ACC112 (cell line): ENCODE data around the gene EYA3.

Experiments
- H2AFZ ChIP-seq: fragments of 200-600 bp; sonication (generic); one replicate; pipeline ENCODE4 v1.6.0; 2017; ENCODE audit warnings: antibody characterized with exemption, low read length; ENCODE audit not compliant: unreplicated experiment
- H3K27ac ChIP-seq: fragments of 200-600 bp; sonication (generic); 2 replicates; pipeline ENCODE4 v1.5.1; 2014; ENCODE audit warnings: low read depth, mild to moderate bottlenecking, antibody characterized with exemption, low read length, moderate library complexity
- H3K27me3 ChIP-seq: fragments of 200-600 bp; sonication (generic); 2 replicates; pipeline ENCODE4 v1.6.1; 2014; ENCODE audit warnings: mild to moderate bottlenecking, antibody characterized with exemption, low read length, moderate library complexity, mixed read lengths; ENCODE audit not compliant: insufficient read depth
- H3K36me3 ChIP-seq: fragments of 200-600 bp; sonication (generic); 2 replicates; pipeline ENCODE4 v1.6.1; 2016; ENCODE audit warnings: mild to moderate bottlenecking, antibody characterized with exemption, low read length, moderate library complexity, mixed read lengths; ENCODE audit not compliant: insufficient read depth
- H3K4me1 ChIP-seq: fragments of 200-600 bp; sonication (generic); one replicate; pipeline ENCODE4 v1.6.1; 2016; ENCODE audit warnings: low read length, mixed read lengths; ENCODE audit not compliant: insufficient read depth, unreplicated experiment, control insufficient read depth
- H3K4me3 ChIP-seq: fragments of 200-600 bp; sonication (generic); 2 replicates; pipeline ENCODE4 v1.5.1; 2014; ENCODE audit warnings: mild to moderate bottlenecking, low read depth, low read length
- H3K79me2 ChIP-seq: fragments of 200-600 bp; sonication (generic); one replicate; pipeline ENCODE4 v1.6.0; 2016; ENCODE audit warnings: low read length; ENCODE audit not compliant: control insufficient read depth, unreplicated experiment, insufficient read depth

EYA3 gene

GRCh38 chr1:28112388-28113241 is 24.2 kb upstream of the EYA3 start:
- Histone ChIP-seq H3K27me3 (no peaks in the 10 kb centered on the region), H3K4me3 (no peak overlapping the region), H3K4me1 (peaks cover 12% of the 10 kb centered on the region), H2AFZ (peak overlapping the region; percentile 83), H3K79me2 (no peaks in the 10 kb centered on the region), H3K36me3 (no peaks in the 10 kb centered on the region), H3K27ac (peak overlapping the region; percentile 52)

GRCh38 chr1:28111157-28111556 is 22.7 kb upstream of the EYA3 start:
- no peaks in the 10 kb centered on the region for H3K79me2 ChIP-seq
- H3K36me3 ChIP-seq = no peaks in the 10 kb centered on the region
- H3K4me3 ChIP-seq = no peak overlapping the region
- H3K27me3 ChIP-seq = no peaks in the 10 kb centered on the region
- H3K4me1 ChIP-seq = peaks cover 12% of the 10 kb centered on the region
- H3K27ac ChIP-seq = no peak overlapping the region
- no peak overlapping the region for H2AFZ ChIP-seq

GRCh38 chr1:28110555-28110954 is 22.1 kb upstream of the EYA3 start:
- Histone ChIP-seq H3K4me1 (peaks cover 13% of the 10 kb centered on the region), H2AFZ (peak overlapping the region; percentile 1), H3K79me2 (no peaks in the 10 kb centered on the region), H3K27me3 (no peaks in the 10 kb centered on the region), H3K27ac (no peak overlapping the region), H3K36me3 (no peaks in the 10 kb centered on the region), H3K4me3 (no peak overlapping the region)

GRCh38 chr1:28109639-28110038 is 21.2 kb upstream of the EYA3 start:
- no peak overlapping the region for H2AFZ ChIP-seq
- H3K79me2 ChIP-seq = no peaks in the 10 kb centered on the region
- H3K4me1 ChIP-seq = peaks cover 21% of the 10 kb centered on the region
- no peak overlapping the region for H3K4me3 ChIP-seq
- H3K36me3 ChIP-seq = no peaks in the 10 kb centered on the region
- H3K27ac ChIP-seq = no peak overlapping the region
- H3K27me3 ChIP-seq = no peaks in the 10 kb centered on the region

GRCh38 chr1:28108001-28108400 is 19.6 kb upstream of the EYA3 start:
- H3K27ac ChIP-seq = no peak overlapping the region
- no peaks in the 10 kb centered on the region for H3K79me2 ChIP-seq
- H2AFZ ChIP-seq = no peak overlapping the region
- H3K4me1 ChIP-seq = peaks cover 21% of the 10 kb centered on the region
- H3K36me3 ChIP-seq = no peaks in the 10 kb centered on the region
- no peaks in the 10 kb centered on the region for H3K27me3 ChIP-seq
- no peak overlapping the region for H3K4me3 ChIP-seq

- no peak overlapping the region for H3K27ac ChIP-seq
- peaks cover 11% of the 10 kb centered on the region for H3K4me1 ChIP-seq
- peak overlapping the region; percentile 65 for H3K4me3 ChIP-seq
- no peaks in the 10 kb centered on the region for H3K27me3 ChIP-seq
- peak overlapping the region; percentile 63 for H2AFZ ChIP-seq
- H3K36me3 ChIP-seq = no peaks in the 10 kb centered on the region
- no peaks in the 10 kb centered on the region for H3K79me2 ChIP-seq
Measured at GRCh38 chr1:28104866-28105467, 16.6 kb upstream of the EYA3 start.

GRCh38 chr1:28102189-28102588 is 13.8 kb upstream of the EYA3 start:
- H3K4me1 ChIP-seq = peaks cover 11% of the 10 kb centered on the region
- H3K36me3 ChIP-seq = no peaks in the 10 kb centered on the region

GRCh38 chr1:28099050-28099769 is 10.8 kb upstream of the EYA3 start:
- Histone ChIP-seq H3K4me1 (no peaks in the 10 kb centered on the region), H3K36me3 (no peaks in the 10 kb centered on the region), H3K27ac (no peak overlapping the region), H3K79me2 (no peaks in the 10 kb centered on the region), H3K4me3 (no peak overlapping the region), H2AFZ (no peak overlapping the region), H3K27me3 (no peaks in the 10 kb centered on the region)

More at GRCh38 chr1:28102189-28102588, 13.8 kb upstream of the EYA3 start:
- no peak overlapping the region for H3K4me3 ChIP-seq
- H3K27ac ChIP-seq = no peak overlapping the region
- no peaks in the 10 kb centered on the region for H3K27me3 ChIP-seq
- no peaks in the 10 kb centered on the region for H3K79me2 ChIP-seq
- no peak overlapping the region for H2AFZ ChIP-seq

GRCh38 chr1:28097100-28097472 is 8.7 kb upstream of the EYA3 start:
- H3K27ac ChIP-seq = no peak overlapping the region
- H3K36me3 ChIP-seq = no peaks in the 10 kb centered on the region
- H3K27me3 ChIP-seq = no peaks in the 10 kb centered on the region
- H3K4me1 ChIP-seq = no peaks in the 10 kb centered on the region
- H3K4me3 ChIP-seq = no peak overlapping the region
- H3K79me2 ChIP-seq = no peaks in the 10 kb centered on the region
- H2AFZ ChIP-seq = no peak overlapping the region

- H3K27me3 ChIP-seq = no peaks in the 10 kb centered on the region
- no peak overlapping the region for H3K27ac ChIP-seq
- no peak overlapping the region for H3K4me3 ChIP-seq
- no peaks in the 10 kb centered on the region for H3K79me2 ChIP-seq
- H3K36me3 ChIP-seq = no peaks in the 10 kb centered on the region
- no peak overlapping the region for H2AFZ ChIP-seq
- no peaks in the 10 kb centered on the region for H3K4me1 ChIP-seq
Measured at GRCh38 chr1:28096210-28097099, 8.0 kb upstream of the EYA3 start.
